ENCODE measurements around the gene MYH7.

Gene MYH7

GRCh38 chr14:23372509-23372908 lies 63.0 kb downstream of the MYH7 start, which contains the start of gene IL25:
TSS of gene IL25 (plus strand) at chr14:23372809.
- FAIRE-seq (no peak), DNase-seq (ENCODE audit: insufficient read length, low spot score) (no peak)
- TF ChIP-seq, protein P1, sequence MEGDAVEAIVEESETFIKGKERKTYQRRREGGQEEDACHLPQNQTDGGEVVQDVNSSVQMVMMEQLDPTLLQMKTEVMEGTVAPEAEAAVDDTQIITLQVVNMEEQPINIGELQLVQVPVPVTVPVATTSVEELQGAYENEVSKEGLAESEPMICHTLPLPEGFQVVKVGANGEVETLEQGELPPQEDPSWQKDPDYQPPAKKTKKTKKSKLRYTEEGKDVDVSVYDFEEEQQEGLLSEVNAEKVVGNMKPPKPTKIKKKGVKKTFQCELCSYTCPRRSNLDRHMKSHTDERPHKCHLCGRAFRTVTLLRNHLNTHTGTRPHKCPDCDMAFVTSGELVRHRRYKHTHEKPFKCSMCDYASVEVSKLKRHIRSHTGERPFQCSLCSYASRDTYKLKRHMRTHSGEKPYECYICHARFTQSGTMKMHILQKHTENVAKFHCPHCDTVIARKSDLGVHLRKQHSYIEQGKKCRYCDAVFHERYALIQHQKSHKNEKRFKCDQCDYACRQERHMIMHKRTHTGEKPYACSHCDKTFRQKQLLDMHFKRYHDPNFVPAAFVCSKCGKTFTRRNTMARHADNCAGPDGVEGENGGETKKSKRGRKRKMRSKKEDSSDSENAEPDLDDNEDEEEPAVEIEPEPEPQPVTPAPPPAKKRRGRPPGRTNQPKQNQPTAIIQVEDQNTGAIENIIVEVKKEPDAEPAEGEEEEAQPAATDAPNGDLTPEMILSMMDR (IDR thresholded peaks at IDR 0.05; ENCODE audit: insufficient read depth, missing control alignments), result no peak

DNA sequence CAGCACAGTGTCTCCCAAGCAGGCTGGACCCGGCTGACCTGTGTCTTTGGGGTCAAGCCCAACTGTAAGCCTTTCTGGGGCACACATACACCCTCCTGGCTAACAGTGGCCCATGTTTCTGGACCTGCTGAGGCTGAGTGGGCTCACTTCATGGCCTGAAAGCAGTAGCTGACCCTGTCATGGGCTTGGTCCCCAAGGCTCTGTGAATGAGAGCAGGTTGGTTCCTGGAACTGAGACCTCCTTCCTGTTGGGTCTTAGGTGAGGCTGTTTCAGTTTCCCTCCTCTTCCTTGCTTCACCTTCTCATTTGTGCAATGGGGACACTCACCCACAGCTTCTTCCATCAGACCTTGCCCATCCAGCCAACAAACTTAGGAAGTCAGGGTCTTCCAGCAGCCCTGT lies 63.6 kb downstream of the MYH7 start:
- DNase-seq (ENCODE audit: insufficient read length, low spot score) (no peak), FAIRE-seq (no peak)
- TF ChIP-seq, protein P1 (IDR thresholded peaks at IDR 0.05; ENCODE audit: insufficient read depth, missing control alignments), result no peak

DNA sequence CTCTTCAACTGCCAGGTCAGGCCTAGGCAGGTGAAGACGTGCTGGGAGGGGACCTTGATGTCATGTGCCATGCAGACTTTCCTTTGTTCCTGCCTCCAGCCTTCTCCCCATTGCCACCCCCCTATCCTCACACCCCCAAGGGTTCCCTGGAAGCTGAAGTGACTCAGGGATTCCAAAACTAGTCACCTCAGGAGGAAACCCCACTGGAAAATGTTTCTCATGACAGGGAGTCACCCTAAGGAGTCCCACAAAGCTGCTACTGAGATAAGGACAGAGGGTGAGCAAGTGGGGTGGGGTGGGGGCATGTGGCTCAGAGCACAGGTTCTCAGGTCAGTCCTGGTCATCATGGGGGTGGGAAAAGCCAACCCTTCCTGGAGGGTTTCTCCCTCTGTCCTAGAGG lies 65.2 kb downstream of the MYH7 start:
- DNase-seq (ENCODE audit: insufficient read length, low spot score), result no peak
- FAIRE-seq, result no peak
- TF ChIP-seq, protein P1 (IDR thresholded peaks at IDR 0.05; ENCODE audit: insufficient read depth, missing control alignments), result no peak

- TF ChIP-seq, protein P1 (IDR thresholded peaks at IDR 0.05; ENCODE audit: insufficient read depth, missing control alignments), result no peak
- DNase-seq (ENCODE audit: insufficient read length, low spot score), result peak; percentile 93
These were observed 69.0 kb downstream of the MYH7 start for GRCh38 chr14:23366426-23366921.

DNA sequence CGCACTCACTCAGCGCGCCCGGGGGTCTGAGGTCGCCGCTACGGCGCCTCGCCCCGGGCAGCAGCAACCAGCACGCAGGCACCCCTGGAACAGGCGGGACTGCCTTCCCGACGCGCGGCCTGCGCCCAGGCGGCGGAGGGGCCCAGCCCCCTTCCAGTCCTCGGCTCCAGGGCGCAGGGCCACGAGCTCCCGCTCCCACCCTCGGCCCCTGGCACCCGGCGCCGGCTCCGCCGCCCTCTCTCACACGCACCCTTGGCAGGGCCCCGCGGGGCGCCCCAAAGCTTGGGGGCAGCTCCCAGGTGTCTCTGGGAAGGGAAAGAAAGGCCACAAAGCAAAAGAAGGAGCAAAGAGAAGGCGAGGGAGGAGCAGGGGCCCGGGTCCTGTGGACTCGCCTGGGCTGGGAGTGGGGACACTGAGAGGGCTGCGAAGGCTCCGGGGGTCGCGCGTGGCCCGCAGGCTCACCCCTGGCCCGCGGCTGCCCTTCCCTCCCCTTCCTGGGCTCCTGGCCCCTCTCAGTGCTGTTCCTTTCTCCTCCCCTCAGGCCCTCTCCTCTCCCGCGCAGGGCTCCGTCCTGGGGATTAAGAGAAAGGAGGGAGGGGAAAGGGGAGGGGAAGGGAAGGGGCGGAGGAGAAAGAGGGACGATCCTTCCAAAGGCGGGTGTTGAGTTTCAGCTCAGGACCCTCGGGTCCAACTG lies 69.6 kb downstream of the MYH7 start:
- peak; percentile 97 for DNase-seq (ENCODE audit: insufficient read length, low spot score)
- TF ChIP-seq, protein P1 (IDR thresholded peaks at IDR 0.05; ENCODE audit: insufficient read depth, missing control alignments), result no peak
- FAIRE-seq, result no peak

More at GRCh38 chr14:23366426-23366921, 69.0 kb downstream of the MYH7 start:
- no peak for FAIRE-seq

DNA sequence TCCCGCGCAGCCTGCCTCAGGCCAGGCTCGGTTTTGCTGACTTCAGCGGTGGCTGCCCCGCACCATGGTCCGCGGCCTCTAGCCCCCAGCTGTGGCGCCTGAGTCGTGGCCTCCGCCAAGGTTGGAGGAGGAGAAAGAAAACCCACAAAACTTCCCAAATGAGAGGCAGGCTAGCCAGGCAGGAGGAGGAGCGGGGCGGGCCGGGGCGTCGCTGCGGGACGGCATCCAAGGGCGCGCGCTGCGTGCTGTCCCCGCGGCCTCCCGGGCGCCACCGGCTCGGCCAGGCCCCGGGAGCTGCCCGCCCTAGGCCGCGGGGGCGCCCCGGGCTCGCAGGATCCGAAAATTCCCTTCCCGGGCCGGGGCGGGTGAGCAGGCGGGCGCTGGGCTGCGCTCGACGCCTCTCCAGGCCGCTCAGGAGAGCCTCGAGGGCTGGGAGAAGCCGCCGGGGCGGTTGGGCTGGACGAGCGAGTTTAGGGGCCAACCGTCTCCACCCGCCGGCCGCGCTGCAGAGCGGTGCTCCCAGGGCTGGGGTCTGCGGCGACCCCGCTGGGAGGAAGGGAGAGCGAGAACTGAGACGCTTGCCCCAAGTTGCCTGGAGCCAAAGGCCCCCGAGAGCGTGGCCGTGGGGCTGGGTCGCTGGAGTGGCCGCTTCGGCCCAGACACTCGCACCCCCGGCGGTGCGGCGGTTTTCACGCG lies 70.3 kb downstream of the MYH7 start, which contains the start of gene EFS:
Gene EFS, minus strand, starts transcription at position 137 of the 696 bp plus-strand sequence. CDS start 147 bp downstream, outside the sequence.
- TF ChIP-seq, protein P1 (IDR thresholded peaks at IDR 0.05; ENCODE audit: insufficient read depth, missing control alignments), result no peak
- DNase-seq (ENCODE audit: insufficient read length, low spot score) (no peak), FAIRE-seq (no peak)
